ENCODE measurements around the gene CAMKMT. TPM values are rescaled to one million over a fixed set of nuclear protein-coding genes. Genes with fewer than 3 reads are reported as not detected.

Gene CAMKMT
- total RNA-seq, 2 experiments from 2014 or later: 25.7 to 27.4 TPM

GRCh38 chr2:44751754-44752479 lies 390.2 kb downstream of the CAMKMT start:
- BruUV-seq (replicated peaks): no TSS peak
- no peak overlapping the region for H3K4me2 ChIP-seq (ENCODE audit: low read length)
- POLR2A ChIA-PET: interaction anchor here (0.5 to 1.4 kb wide), 3 partner anchors 8 to 12 kb away, joined by 3 to 5 read pairs (median 3); no protein-coding TSS in a partner anchor
- no peaks in the 10 kb centered on the region for H3K9me3 ChIP-seq (ENCODE audit: low read length)
- no peaks in the 10 kb centered on the region for H3K36me3 ChIP-seq (ENCODE audit: insufficient read depth, low read length)
- no peak overlapping the region for H3K27ac ChIP-seq (ENCODE audit: low read depth, low read length, poor library complexity, severe bottlenecking)
- H4K20me1 ChIP-seq (ENCODE audit: insufficient read depth, low read length): no peaks in the 10 kb centered on the region
- H3K4me3 ChIP-seq (ENCODE audit: low read depth, low read length, poor library complexity, severe bottlenecking): no peak overlapping the region
- H3K4me1 ChIP-seq (ENCODE audit: insufficient read depth, low read length, poor library complexity, severe bottlenecking): no peaks in the 10 kb centered on the region
- no peaks in the 10 kb centered on the region for H3K79me2 ChIP-seq (ENCODE audit: insufficient read depth, low read depth, low read length)
- TF ChIP-seq EZH2phosphoT487 (IDR thresholded peaks at IDR 0.05; ENCODE audit: borderline replicate concordance, low read depth, low read length): no peak
- no peak for TF ChIP-seq CTCF (conservative IDR thresholded peaks at IDR 0.05; ENCODE audit: low read length)
- H2AFZ ChIP-seq (ENCODE audit: low read length): no peak overlapping the region
- no peak for DNase-seq (ENCODE audit: low spot score)
- intact Hi-C loops (cut with micrococcal nuclease; ENCODE audit: unreplicated experiment): no loop called here
- H3K9me2 ChIP-seq (ENCODE audit: insufficient read depth, low read length): no peaks in the 10 kb centered on the region
- CTCF ChIA-PET (ENCODE audit: unreplicated experiment): no interaction called here

- H2AFZ ChIP-seq (ENCODE audit: low read length): no peak overlapping the region
- ChIA-PET CTCF (ENCODE audit: unreplicated experiment) (no interaction called here), POLR2A (interaction anchor here (0.7 to 1.4 kb wide), 2 partner anchors 9 to 256 kb away, joined by 4 to 5 read pairs; no protein-coding TSS in a partner anchor)
- TF ChIP-seq EZH2phosphoT487 (IDR thresholded peaks at IDR 0.05; ENCODE audit: borderline replicate concordance, low read depth, low read length): no peak
- TF ChIP-seq CTCF (conservative IDR thresholded peaks at IDR 0.05; ENCODE audit: low read length): no peak
- H4K20me1 ChIP-seq (ENCODE audit: insufficient read depth, low read length): no peaks in the 10 kb centered on the region
- H3K9me2 ChIP-seq (ENCODE audit: insufficient read depth, low read length): no peaks in the 10 kb centered on the region
- BruUV-seq (replicated peaks): no TSS peak
- H3K79me2 ChIP-seq (ENCODE audit: insufficient read depth, low read depth, low read length): no peaks in the 10 kb centered on the region
- intact Hi-C loops (cut with micrococcal nuclease; ENCODE audit: unreplicated experiment): no loop called here
- H3K4me1 ChIP-seq (ENCODE audit: insufficient read depth, low read length, poor library complexity, severe bottlenecking): no peaks in the 10 kb centered on the region
- no peaks in the 10 kb centered on the region for H3K36me3 ChIP-seq (ENCODE audit: insufficient read depth, low read length)
- H3K4me2 ChIP-seq (ENCODE audit: low read length): no peak overlapping the region
- H3K4me3 ChIP-seq (ENCODE audit: low read depth, low read length, poor library complexity, severe bottlenecking): no peak overlapping the region
- no peak overlapping the region for H3K27ac ChIP-seq (ENCODE audit: low read depth, low read length, poor library complexity, severe bottlenecking)
- DNase-seq (ENCODE audit: low spot score): no peak
- H3K9me3 ChIP-seq (ENCODE audit: low read length): no peaks in the 10 kb centered on the region
Measured at GRCh38 chr2:44752761-44753160, 391.0 kb downstream of the CAMKMT start.

GRCh38 chr2:44753552-44754285 lies 392.0 kb downstream of the CAMKMT start:
- CTCF ChIA-PET (ENCODE audit: unreplicated experiment): no interaction called here
- POLR2A ChIA-PET: no interaction called here
- intact Hi-C loops (cut with micrococcal nuclease; ENCODE audit: unreplicated experiment): no loop called here

More at GRCh38 chr2:44753552-44754285, 392.0 kb downstream of the CAMKMT start:
- Histone ChIP-seq H3K4me2 (ENCODE audit: low read length) (no peak overlapping the region), H3K9me3 (ENCODE audit: low read length) (no peaks in the 10 kb centered on the region), H3K4me1 (ENCODE audit: insufficient read depth, low read length, poor library complexity, severe bottlenecking) (no peaks in the 10 kb centered on the region), H3K36me3 (ENCODE audit: insufficient read depth, low read length) (no peaks in the 10 kb centered on the region), H2AFZ (ENCODE audit: low read length) (no peak overlapping the region), H3K9me2 (ENCODE audit: insufficient read depth, low read length) (no peaks in the 10 kb centered on the region), H3K27ac (ENCODE audit: low read depth, low read length, poor library complexity, severe bottlenecking) (no peak overlapping the region), H4K20me1 (ENCODE audit: insufficient read depth, low read length) (no peaks in the 10 kb centered on the region), H3K79me2 (ENCODE audit: insufficient read depth, low read depth, low read length) (no peaks in the 10 kb centered on the region), H3K4me3 (ENCODE audit: low read depth, low read length, poor library complexity, severe bottlenecking) (no peak overlapping the region)
- no peak for TF ChIP-seq CTCF (conservative IDR thresholded peaks at IDR 0.05; ENCODE audit: low read length)
- no peak for TF ChIP-seq EZH2phosphoT487 (IDR thresholded peaks at IDR 0.05; ENCODE audit: borderline replicate concordance, low read depth, low read length)
- no peak for DNase-seq (ENCODE audit: low spot score)
- no TSS peak for BruUV-seq (replicated peaks)
